GM21526 (cell line): Measurements from ENCODE around the gene TRHDE.

Experiments
- ATAC-seq: cut with Tn5 transposase; IDR thresholded peaks from one replicate; pipeline ENCODE4 v1.9.1; 2021; ENCODE audit warnings: moderate library complexity; ENCODE audit not compliant: unreplicated experiment, low FRiP score

The TRHDE gene

GRCh38 chr12:72390146-72390545 lies 118.0 kb downstream of the TRHDE start:
- ATAC-seq = no peak

DNA sequence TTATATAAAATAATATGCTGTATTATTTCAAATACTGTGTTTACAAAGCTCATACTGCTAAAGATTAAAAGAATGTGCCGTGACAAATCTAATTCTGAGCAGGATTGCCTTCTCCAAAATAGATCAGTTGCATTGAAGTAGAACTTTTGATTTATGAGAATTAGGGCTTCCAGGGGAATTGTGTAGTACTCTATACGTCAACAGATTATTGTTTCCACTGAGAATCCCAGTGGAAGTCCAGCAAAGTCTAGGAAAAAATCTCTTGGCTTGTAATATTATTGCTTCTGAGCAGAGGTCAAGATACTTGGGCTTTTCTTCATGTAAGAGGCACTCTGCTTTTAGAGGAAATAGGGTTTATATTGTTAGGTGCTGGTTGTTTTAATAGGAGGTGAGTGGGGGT lies 133.9 kb downstream of the TRHDE start:
- no peak for ATAC-seq

- ATAC-seq = no peak
Measured at GRCh38 chr12:72432037-72432604, 160.0 kb downstream of the TRHDE start.

GRCh38 chr12:72433298-72433697 lies 161.1 kb downstream of the TRHDE start:
- no peak for ATAC-seq

DNA sequence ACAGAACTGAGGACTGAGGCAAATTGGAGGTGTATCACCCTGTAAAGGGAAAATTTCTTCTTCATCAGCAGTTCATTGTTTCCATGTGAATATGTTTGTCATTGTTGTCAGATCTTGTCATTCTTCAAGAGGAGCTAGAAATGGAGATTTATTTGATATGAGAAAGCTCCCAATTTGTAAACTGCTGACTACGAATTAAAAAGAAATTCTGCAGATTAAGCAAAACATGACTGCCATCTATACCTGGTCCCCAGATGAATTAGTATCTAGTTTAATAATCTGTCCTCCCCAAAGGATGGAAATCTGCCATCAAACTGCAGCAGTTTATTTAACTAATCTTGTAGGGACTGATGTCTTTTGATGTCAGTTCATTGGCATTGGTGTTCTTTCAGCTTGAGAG lies 162.8 kb downstream of the TRHDE start:
- ATAC-seq = no peak

GRCh38 chr12:72442217-72442616 lies 170.0 kb downstream of the TRHDE start:
- ATAC-seq = no peak

GRCh38 chr12:72444125-72444524 lies 172.0 kb downstream of the TRHDE start:
- ATAC-seq = no peak

GRCh38 chr12:72444566-72444965 lies 172.4 kb downstream of the TRHDE start:
- no peak for ATAC-seq

DNA sequence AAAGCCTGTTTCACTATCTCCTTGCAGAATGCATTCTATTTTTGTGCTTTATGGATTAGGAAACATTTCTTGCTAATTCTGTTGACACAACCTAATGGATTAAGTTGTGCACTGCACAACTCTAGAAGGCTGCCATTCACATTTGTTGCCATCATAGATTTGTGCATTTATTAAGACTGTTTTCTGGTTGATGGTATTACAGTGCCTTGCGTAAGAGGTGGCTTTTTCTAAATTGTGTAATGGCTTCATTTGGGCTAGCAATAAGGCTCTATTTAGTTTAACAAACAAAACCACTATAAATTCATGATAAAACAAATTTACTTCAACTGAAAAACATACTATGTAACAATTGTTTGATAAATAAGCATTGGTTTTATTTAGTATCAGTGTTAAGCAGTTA lies 175.9 kb downstream of the TRHDE start:
- no peak for ATAC-seq

- ATAC-seq = no peak
Measured at GRCh38 chr12:72448805-72449204, 176.6 kb downstream of the TRHDE start.

DNA sequence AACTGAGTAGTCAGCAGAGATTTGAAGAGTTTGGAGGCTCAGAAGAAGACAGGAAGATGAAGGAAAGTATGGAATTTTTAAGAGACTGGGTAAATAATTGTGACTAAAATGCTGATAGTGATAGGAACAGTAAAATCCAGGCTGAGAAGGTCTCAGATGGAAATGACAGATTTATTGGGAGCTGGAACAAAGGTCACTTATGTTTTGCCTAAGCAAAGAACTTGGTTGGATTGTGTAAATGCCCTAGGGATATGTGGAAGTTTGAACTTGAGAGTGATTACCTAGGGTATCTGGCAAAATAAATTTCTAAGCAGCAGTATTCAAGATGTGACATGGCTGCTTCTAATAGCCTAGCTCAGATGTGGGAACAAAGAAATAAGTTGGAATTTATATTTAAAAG lies 180.9 kb downstream of the TRHDE start:
- ATAC-seq = no peak

DNA sequence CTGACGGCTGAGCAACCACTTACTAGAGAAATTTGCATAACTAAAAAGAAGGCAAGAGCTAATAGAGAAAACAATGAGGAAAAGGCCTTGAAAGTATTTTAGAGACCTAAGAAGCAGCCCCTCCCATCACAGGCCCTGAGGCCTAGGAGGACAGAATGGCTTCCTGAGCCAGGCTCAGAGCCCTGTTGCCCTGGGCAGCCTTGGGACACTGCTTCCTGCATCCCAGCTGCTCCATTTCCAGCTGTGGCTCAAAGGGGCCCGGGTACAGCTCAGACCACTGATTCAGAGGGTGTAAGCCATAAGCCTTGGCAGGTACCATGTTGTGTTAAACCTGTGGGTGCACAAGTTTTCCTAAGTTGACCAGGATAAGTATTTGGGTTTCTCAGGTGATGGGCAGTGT lies 181.4 kb downstream of the TRHDE start:
- no peak for ATAC-seq

- no peak for ATAC-seq
Measured at GRCh38 chr12:72464471-72464870, 192.3 kb downstream of the TRHDE start.

GRCh38 chr12:72465155-72465554 lies 193.0 kb downstream of the TRHDE start:
- no peak for ATAC-seq

DNA sequence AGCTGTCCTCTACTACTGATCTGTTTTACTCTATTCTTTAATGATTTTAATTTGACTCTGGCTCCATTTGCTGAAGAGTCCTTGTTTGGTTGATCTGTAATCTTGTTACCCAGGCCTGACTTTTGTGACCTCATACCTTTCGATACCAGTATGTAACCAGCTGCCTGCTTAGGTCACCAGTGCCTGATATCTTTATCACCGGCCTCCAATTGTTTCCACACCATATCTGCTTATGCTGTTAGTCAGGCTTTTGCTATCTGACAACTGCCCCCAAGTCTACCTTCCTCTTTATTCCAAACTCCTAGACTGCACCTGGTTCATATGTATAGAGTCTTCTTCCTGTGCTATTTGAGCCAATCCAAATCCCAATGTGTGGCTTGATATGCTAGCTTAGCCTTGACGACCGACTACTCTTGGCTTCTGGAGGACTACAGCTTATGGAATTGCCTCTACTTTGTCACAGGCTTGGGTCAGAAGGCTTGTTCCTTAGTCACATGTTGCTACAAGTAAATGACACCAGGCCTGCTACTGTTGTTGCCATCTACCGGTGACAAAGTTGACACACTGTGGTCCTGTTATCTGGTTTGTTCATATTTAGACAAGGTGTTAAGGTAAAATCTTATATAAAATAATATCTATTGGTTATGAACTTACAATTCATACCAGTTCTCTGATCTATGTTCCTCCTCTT lies 193.9 kb downstream of the TRHDE start:
- no peak for ATAC-seq

DNA sequence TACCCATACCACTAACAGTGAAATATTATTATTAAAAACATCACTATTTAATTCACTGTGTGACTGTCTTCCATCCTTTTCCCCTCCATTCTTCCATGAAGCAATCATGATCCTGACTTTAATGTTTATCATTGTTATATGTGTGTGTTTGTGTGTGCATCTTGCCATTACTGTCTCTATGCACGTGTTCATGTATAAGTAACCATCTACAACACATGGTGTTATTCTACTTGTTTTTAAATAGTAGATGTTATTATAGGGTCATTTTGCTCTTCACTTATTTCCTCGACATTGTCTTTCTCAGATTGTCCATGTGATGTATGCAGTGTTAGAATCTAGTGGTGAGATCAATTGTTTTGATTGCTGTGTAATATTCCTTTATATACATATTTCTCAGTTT lies 195.8 kb downstream of the TRHDE start:
- no peak for ATAC-seq

DNA sequence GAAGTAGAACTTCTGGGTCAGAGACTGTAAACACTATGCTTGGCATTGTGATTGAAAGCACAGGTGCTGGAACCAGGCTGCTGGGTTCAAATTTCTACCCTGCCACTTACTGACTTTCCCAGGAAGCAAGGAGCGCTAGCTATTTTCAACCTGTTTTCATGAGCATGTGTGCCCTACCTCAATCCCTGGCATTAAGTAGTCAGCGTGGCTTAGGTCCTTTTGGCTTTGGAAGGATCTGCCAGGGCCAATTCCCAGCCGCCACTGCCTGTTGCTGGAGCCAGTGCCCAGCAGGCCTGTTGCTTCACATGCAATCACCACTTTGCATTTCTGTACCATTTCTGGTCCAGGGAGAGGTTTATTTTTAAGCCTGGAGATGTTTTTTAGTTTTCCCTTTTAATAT lies 196.3 kb downstream of the TRHDE start:
- no peak for ATAC-seq

- ATAC-seq = no peak
Measured at GRCh38 chr12:72471806-72472205, 199.6 kb downstream of the TRHDE start.

DNA sequence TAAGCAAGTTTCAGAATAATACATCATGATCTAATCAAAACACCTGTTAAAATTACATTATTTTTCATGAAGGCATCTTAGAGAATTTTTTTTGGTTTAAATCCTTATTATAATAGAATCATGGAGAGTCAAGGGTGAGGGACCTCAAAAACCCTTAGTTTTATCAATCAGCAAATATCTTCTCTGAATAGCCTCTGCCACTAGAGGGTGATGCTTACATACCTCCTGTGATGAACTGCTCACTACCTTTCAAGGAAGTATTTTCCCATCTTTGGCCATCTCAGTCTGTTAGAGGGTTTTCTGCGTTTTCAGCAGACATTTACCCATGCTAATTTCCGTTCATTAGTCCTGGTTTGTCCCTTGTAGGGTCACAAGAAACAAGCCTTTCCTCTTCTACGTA lies 200.2 kb downstream of the TRHDE start:
- no peak for ATAC-seq

DNA sequence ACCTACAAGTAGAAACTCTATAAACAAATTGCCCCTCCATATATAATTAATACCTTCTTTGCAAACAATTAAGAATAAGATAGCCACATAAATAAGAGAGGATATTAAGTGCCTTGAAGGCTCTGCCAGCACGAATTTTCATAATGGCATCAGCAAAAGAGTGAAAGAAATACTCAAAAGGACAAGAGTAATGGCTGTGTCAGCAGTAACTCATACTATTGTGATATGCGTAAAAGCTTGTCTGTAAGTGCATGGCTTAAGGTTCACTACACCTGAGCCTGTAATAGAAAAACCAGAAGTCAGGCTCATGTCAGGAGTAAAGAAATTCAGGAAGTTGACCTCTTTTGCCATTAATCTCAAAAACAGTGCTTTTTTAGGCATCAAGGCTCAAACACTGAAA lies 204.1 kb downstream of the TRHDE start:
- ATAC-seq = no peak

DNA sequence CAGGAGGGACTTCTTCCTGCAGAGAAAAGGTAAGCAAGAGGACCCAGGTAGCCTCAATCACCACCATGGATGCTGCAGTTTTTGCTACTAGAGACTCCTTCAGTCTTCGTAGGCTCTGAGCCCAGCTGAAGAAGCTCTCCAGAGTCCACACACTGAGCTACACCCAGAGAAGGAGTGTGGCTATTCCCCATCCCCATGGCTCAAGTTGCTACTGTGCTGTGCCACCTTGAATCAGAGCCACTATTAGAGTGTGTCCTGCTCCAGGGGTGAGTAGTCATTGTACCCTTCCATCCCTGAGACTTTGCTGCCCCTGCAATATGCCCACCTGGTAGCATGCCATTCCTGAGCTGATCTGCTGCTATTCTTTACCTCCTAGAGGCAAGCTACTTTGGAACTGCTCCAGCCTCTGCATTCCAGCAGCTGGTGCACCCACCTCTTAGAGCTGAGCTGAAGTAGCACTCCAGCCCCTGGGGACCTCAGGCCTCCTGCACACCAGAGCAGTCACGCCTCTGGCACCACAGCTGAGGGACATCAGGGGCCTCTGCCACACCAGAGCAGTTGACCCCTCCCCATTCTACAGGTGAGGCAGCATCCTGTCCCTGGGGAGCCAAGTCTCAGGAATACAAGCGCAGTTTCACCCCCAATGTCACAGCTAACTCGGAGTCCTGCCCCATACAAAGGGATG lies 213.0 kb downstream of the TRHDE start:
- ATAC-seq = no peak

GRCh38 chr12:72491426-72491825 lies 219.3 kb downstream of the TRHDE start:
- no peak for ATAC-seq
